Measurements from ENCODE around the gene GOLT1A. TPM values are rescaled to one million over a fixed set of nuclear protein-coding genes. Genes with fewer than 3 reads are reported as not detected.

The GOLT1A gene
- total RNA-seq: not detected in 2 replicates

GRCh38 chr1:204213668-204214662 is at the start of gene GOLT1A:
Gene GOLT1A (minus strand): TSS chr1:204213988. CDS start chr1:204213906, 82 bp downstream.

GRCh38 chr1:204196068-204196795 is 17.6 kb downstream of the GOLT1A start, which contains the start of gene KISS1:
Gene KISS1 (minus strand): TSS chr1:204196491. CDS start chr1:204192876, 3,615 bp downstream.

GRCh38 chr1:204166219-204166618 is 47.6 kb downstream of the GOLT1A start, which contains the start of gene REN:
Gene REN (minus strand): TSS chr1:204166337. CDS start chr1:204166293, 44 bp downstream.

GRCh38 chr1:204151552-204152309 is 62.1 kb downstream of the GOLT1A start, which contains the start of gene ETNK2:
Gene ETNK2 (minus strand): TSS chr1:204152044. CDS start chr1:204151852, 192 bp downstream.

Other genes starting within 250 kb of the GOLT1A start
- 12.7 and 15.9 TPM in 2 replicates for gene SOX13, start 140.9 kb downstream of the GOLT1A start, total RNA-seq
- 12.7 and 19.2 TPM in 2 replicates for gene ETNK2, start 61.9 kb downstream of the GOLT1A start, total RNA-seq
- gene REN, start 47.7 kb downstream of the GOLT1A start, total RNA-seq: not detected in 2 replicates
- gene KISS1, start 17.5 kb downstream of the GOLT1A start, total RNA-seq: not detected in 2 replicates
- 1.0 and 2.7 TPM in 2 replicates for gene PLEKHA6, start 145.9 kb upstream of the GOLT1A start, total RNA-seq
- 28.6 and 29.3 TPM in 2 replicates for gene PPP1R15B, start 197.8 kb upstream of the GOLT1A start, total RNA-seq

Data from pericardium fibroblast (primary cell).